Nephron progenitor cell (in vitro differentiated cells): ENCODE measurements around the gene ARHGAP32.

Experiments used
- DNase-seq: peaks from one replicate; pipeline ENCODE4 v3.0.0; 2021
- H3K27ac Mint-ChIP-seq: 2 replicates; pipeline ENCODE4 v1.8.0; 2021; ENCODE audit warnings: mild to moderate bottlenecking, moderate library complexity, mixed read lengths
- H3K27me3 Mint-ChIP-seq: 2 replicates; pipeline ENCODE4 v1.8.0; 2021; ENCODE audit warnings: mild to moderate bottlenecking, low read depth, mixed read lengths; ENCODE audit not compliant: poor library complexity
- H3K36me3 Mint-ChIP-seq: 2 replicates; pipeline ENCODE4 v1.8.0; 2021; ENCODE audit warnings: low read depth, mixed read lengths
- H3K4me1 Mint-ChIP-seq: 2 replicates; pipeline ENCODE4 v1.8.0; 2021; ENCODE audit warnings: mixed read lengths
- H3K4me3 Mint-ChIP-seq: 2 replicates; pipeline ENCODE4 v1.8.0; 2021; ENCODE audit warnings: mild to moderate bottlenecking, moderate library complexity, mixed read lengths
- H3K9me3 Mint-ChIP-seq: 2 replicates; pipeline ENCODE4 v1.8.0; 2021; ENCODE audit warnings: mild to moderate bottlenecking, moderate library complexity, mixed read lengths
- TF ChIP-seq, protein P1 (sequence below): fragments of 200-600 bp; sonication (generic); IDR thresholded peaks from 2 replicates; pipeline ENCODE4 v1.5.0; 2021; ENCODE audit warnings: antibody characterized with exemption

Gene ARHGAP32

DNA sequence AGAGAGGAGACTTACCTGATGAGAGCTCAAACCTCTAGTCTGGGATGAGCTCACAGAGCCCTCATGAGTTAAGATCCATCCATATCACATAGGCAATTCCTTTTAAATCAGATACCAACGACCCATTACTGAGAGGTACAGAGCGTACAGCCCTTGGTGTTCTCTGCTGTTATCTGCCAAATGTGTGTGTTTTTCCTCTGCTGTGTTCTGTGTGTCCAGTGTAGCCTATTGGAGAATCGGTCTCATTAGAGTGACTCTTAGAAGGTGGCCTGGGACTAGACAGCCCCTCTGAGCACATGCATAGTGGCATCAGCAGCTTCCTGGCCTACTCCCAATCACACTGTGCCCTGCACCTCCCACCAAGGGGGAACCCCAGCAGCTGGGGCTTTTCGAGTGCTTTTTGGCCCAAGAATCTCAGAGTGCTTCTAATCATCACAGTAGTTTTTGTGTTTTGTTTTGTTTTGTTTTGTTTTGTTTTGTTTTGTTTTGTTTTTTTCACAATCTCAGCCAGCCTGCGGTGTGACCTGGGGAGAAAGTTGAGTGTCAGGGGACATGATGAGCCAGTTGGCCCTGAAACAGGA is 274.9 kb downstream of the ARHGAP32 start:
- Mint-ChIP-seq H3K27ac (no peak overlapping the region), H3K4me1 (peaks cover 66% of the 10 kb centered on the region)

GRCh38 chr11:128916681-128917080 is 275.4 kb downstream of the ARHGAP32 start:
- peaks cover 4% of the 10 kb centered on the region for H3K9me3 Mint-ChIP-seq
- peaks cover 16% of the 10 kb centered on the region for H3K27me3 Mint-ChIP-seq
- no peak overlapping the region for H3K27ac Mint-ChIP-seq
- TF ChIP-seq, protein P1, sequence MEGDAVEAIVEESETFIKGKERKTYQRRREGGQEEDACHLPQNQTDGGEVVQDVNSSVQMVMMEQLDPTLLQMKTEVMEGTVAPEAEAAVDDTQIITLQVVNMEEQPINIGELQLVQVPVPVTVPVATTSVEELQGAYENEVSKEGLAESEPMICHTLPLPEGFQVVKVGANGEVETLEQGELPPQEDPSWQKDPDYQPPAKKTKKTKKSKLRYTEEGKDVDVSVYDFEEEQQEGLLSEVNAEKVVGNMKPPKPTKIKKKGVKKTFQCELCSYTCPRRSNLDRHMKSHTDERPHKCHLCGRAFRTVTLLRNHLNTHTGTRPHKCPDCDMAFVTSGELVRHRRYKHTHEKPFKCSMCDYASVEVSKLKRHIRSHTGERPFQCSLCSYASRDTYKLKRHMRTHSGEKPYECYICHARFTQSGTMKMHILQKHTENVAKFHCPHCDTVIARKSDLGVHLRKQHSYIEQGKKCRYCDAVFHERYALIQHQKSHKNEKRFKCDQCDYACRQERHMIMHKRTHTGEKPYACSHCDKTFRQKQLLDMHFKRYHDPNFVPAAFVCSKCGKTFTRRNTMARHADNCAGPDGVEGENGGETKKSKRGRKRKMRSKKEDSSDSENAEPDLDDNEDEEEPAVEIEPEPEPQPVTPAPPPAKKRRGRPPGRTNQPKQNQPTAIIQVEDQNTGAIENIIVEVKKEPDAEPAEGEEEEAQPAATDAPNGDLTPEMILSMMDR = no peak
- H3K4me1 Mint-ChIP-seq = peaks cover 66% of the 10 kb centered on the region
- H3K36me3 Mint-ChIP-seq = no peaks in the 10 kb centered on the region
- no peak overlapping the region for H3K4me3 Mint-ChIP-seq
- DNase-seq = no peak

More for the DNA sequence above, 274.9 kb downstream of the ARHGAP32 start:
- Mint-ChIP-seq H3K36me3 (no peaks in the 10 kb centered on the region), H3K27me3 (peaks cover 16% of the 10 kb centered on the region), H3K4me3 (no peak overlapping the region), H3K9me3 (peaks cover 4% of the 10 kb centered on the region)
- DNase-seq = no peak
- TF ChIP-seq, protein P1 = no peak

- Mint-ChIP-seq H3K27me3 (peaks cover 16% of the 10 kb centered on the region), H3K4me3 (no peak overlapping the region), H3K36me3 (no peaks in the 10 kb centered on the region), H3K27ac (no peak overlapping the region), H3K9me3 (peaks cover 7% of the 10 kb centered on the region), H3K4me1 (peaks cover 62% of the 10 kb centered on the region)
- no peak for DNase-seq
- TF ChIP-seq, protein P1 = no peak
Measured at GRCh38 chr11:128916037-128916572, 276.0 kb downstream of the ARHGAP32 start.

GRCh38 chr11:128915149-128915521 is 277.0 kb downstream of the ARHGAP32 start:
- Mint-ChIP-seq H3K4me1 (peaks cover 54% of the 10 kb centered on the region), H3K27ac (peak overlapping the region; percentile 2), H3K9me3 (peaks cover 7% of the 10 kb centered on the region), H3K27me3 (peaks cover 21% of the 10 kb centered on the region), H3K4me3 (no peak overlapping the region), H3K36me3 (no peaks in the 10 kb centered on the region)
- TF ChIP-seq, protein P1 = no peak
- no peak for DNase-seq
